NCI-H2107 treated with DMSO at 0.1 percent for 48 hours (cell line): ENCODE data around the gene XIRP2.
"Not testable (repeated sequence)": the region's sequence is repeated elsewhere in the genome, so short reads cannot be mapped to it uniquely, and the experiment has no call there.

Experiments used
- DNase-seq: peaks from one replicate; lab custom pipeline; 2025; ENCODE audit not compliant: unreplicated experiment; lab: John Stamatoyannopoulos, UW

The XIRP2 gene

GRCh38 chr2:167028503-167028902 lies 140.2 kb downstream of the XIRP2 start:
- no peak for DNase-seq

- DNase-seq = not testable (repeated sequence)
Observed at GRCh38 chr2:167034976-167035375, 146.7 kb downstream of the XIRP2 start.

- no peak for DNase-seq
Observed at GRCh38 chr2:167048829-167049228, 160.5 kb downstream of the XIRP2 start.

GRCh38 chr2:167049659-167050058 lies 161.4 kb downstream of the XIRP2 start:
- DNase-seq = no peak

GRCh38 chr2:167052825-167053224 lies 164.5 kb downstream of the XIRP2 start:
- no peak for DNase-seq

GRCh38 chr2:167054881-167055280 lies 166.6 kb downstream of the XIRP2 start:
- no peak for DNase-seq

GRCh38 chr2:167057446-167057845 lies 169.2 kb downstream of the XIRP2 start:
- no peak for DNase-seq

- DNase-seq = no peak
Observed at GRCh38 chr2:167059173-167059572, 170.9 kb downstream of the XIRP2 start.

GRCh38 chr2:167069855-167070254 lies 181.6 kb downstream of the XIRP2 start:
- no peak for DNase-seq

- DNase-seq = not testable (repeated sequence)
Observed at GRCh38 chr2:167075708-167076107, 187.4 kb downstream of the XIRP2 start.

GRCh38 chr2:167098931-167099330 lies 210.7 kb downstream of the XIRP2 start:
- not testable (repeated sequence) for DNase-seq

- DNase-seq = no peak
Observed at GRCh38 chr2:167100506-167100905, 212.2 kb downstream of the XIRP2 start.

GRCh38 chr2:167103028-167103756 lies 214.9 kb downstream of the XIRP2 start:
- no peak for DNase-seq

- no peak for DNase-seq
Observed at GRCh38 chr2:167103757-167104133, 215.5 kb downstream of the XIRP2 start.

GRCh38 chr2:167104691-167105090 lies 216.4 kb downstream of the XIRP2 start:
- DNase-seq = no peak

GRCh38 chr2:167109682-167110081 lies 221.4 kb downstream of the XIRP2 start:
- DNase-seq = not testable (repeated sequence)

GRCh38 chr2:167110345-167110744 lies 222.1 kb downstream of the XIRP2 start:
- DNase-seq = no peak

GRCh38 chr2:167114018-167114417 lies 225.7 kb downstream of the XIRP2 start:
- DNase-seq = no peak

- DNase-seq = no peak
Observed at GRCh38 chr2:167115541-167115940, 227.3 kb downstream of the XIRP2 start.

GRCh38 chr2:167122389-167122788 lies 234.1 kb downstream of the XIRP2 start:
- no peak for DNase-seq

GRCh38 chr2:167126165-167126564 lies 237.9 kb downstream of the XIRP2 start:
- no peak for DNase-seq

GRCh38 chr2:167127135-167127534 lies 238.9 kb downstream of the XIRP2 start:
- DNase-seq = no peak

GRCh38 chr2:167128130-167128529 lies 239.8 kb downstream of the XIRP2 start:
- no peak for DNase-seq
